GM12891 (cell line): ENCODE results near the gene PDLIM7.

Experiments
- SPI1 ChIP-seq: IDR thresholded peaks from 2 replicates; pipeline ENCODE4 v1.6.1; 2011; ENCODE audit warnings: low read depth, low read length, control low read depth
- TAF1 ChIP-seq: IDR thresholded peaks from 2 replicates; pipeline ENCODE4 v1.6.1; 2011; ENCODE audit warnings: low read depth, low read length, control low read depth

GRCh38 chr5:177510567-177511053 is 13.2 kb upstream of the PDLIM7 start:
- TF ChIP-seq TAF1 (no peak), SPI1 (peak; percentile 46; the same call in 1 of the 2 replicates)
